Liver (tissue), 3 donors: Measurements from ENCODE around the gene ZNF681.

Experiments
- ATF3 ChIP-seq: IDR thresholded peaks from 2 replicates; pipeline ENCODE4 v1.6.1; 2016; ENCODE audit warnings: antibody characterized with exemption
- CTCF ChIP-seq: fragments of 150-350 bp; IDR thresholded peaks from 2 replicates; pipeline ENCODE4 v1.5.1; 2017; ENCODE audit warnings: improper control_type of control experiment, low read depth, low read length; ENCODE audit not compliant: missing input control
- FOXA1 ChIP-seq: IDR thresholded peaks from 2 replicates; pipeline ENCODE4 v1.6.1; 2016; ENCODE audit warnings: antibody characterized with exemption
- JUND ChIP-seq, 2 donors: IDR thresholded peaks; 2 replicates each; pipeline ENCODE4 v1.6.1; 2016; ENCODE audit warnings: antibody characterized with exemption in 2 of 2
- RAD21 ChIP-seq, 2 donors: IDR thresholded peaks; 2 replicates each; pipeline ENCODE4 v1.6.1; 2016; ENCODE audit warnings: antibody characterized with exemption in 2 of 2, mild to moderate bottlenecking in 2 of 2
- donor health status: healthy.
- donor health status: healthy.

- TF ChIP-seq JUND (IDR thresholded peaks at IDR 0.05) (no peak), CTCF (no peak), ATF3 (no peak), RAD21 (IDR thresholded peaks at IDR 0.05) (no peak), FOXA1 (no peak)
Observed at GRCh38 chr19:23789246-23789645, 30.6 kb upstream of the ZNF681 start.
